Measurements from ENCODE around the gene NRN1L. TPM values are rescaled to one million over a fixed set of nuclear protein-coding genes. Genes with fewer than 3 reads are reported as not detected.

NRN1L gene
- total RNA-seq, 1 experiment from 2014 or later, result 1.4 TPM

GRCh38 chr16:67865318-67865717 is 19.4 kb upstream of the NRN1L start:
- ChIA-PET CTCF (interaction anchor here (0.7 to 2.1 kb wide), 4 partner anchors 49 to 344 kb away, joined by 3 to 18 read pairs (median 10); no protein-coding TSS in a partner anchor), POLR2A (interaction anchor here (0.7 kb wide), 2 partner anchors 19 to 45 kb away, joined by 3 read pairs; no protein-coding TSS in a partner anchor), RAD21 (ENCODE audit: low non-redundant PET in 1 of 2, low total read pairs in 2 of 2, uncharacterized antibody in 2 of 2, unreplicated experiment in 2 of 2) (interaction anchor here in 1 of 2 experiments (1.0 kb wide), 1 partner anchor 49 kb away, joined by 8 read pairs; no protein-coding TSS in a partner anchor)
- Histone ChIP-seq H3K9ac (ENCODE audit: low read length) (no peak overlapping the region), H3K27me3 (ENCODE audit: insufficient read depth, low read length) (no peaks in the 10 kb centered on the region), H3K27ac (ENCODE audit: low read depth, low read length) (peak overlapping the region; percentile 0; the same call in 1 of the 2 replicates), H3K9me3 (ENCODE audit: control insufficient read depth in 1 of 2, insufficient read depth in 1 of 2, low read depth in 1 of 2, low read length in 2 of 2) (no peaks in the 10 kb centered on the region), H3K9me2 (ENCODE audit: insufficient read depth) (no peaks in the 10 kb centered on the region), H3K79me2 (ENCODE audit: insufficient read depth, low read length) (peaks cover 60% of the 10 kb centered on the region), H3K4me3 (replicated peaks in 1 of 2; ENCODE audit: low read depth in 1 of 2, low read length in 2 of 2) (no peak overlapping the region), H3K4me2 (ENCODE audit: low read length) (no peak overlapping the region), H4K20me1 (ENCODE audit: insufficient read depth) (peaks cover 4% of the 10 kb centered on the region; the same call in 1 of the 2 replicates), H2AFZ (ENCODE audit: low read depth, low read length, poor library complexity, severe bottlenecking) (no peak overlapping the region), H3K4me1 (ENCODE audit: control insufficient read depth in 1 of 2, insufficient read depth in 2 of 2, low read length in 2 of 2) (peaks cover 8 to 42% of the 10 kb centered on the region in 2 experiments; a peak in 3 of 4 replicates), H3K36me3 (ENCODE audit: control insufficient read depth in 1 of 2, insufficient read depth in 2 of 2, low read length in 2 of 2) (peaks cover 28 to 40% of the 10 kb centered on the region in 2 experiments; a peak in 3 of 4 replicates)
- ATAC-seq (peak; percentile 90), DNase-seq (ENCODE audit: low read depth, low spot score) (no peak)
- intact Hi-C loops (cut with micrococcal nuclease), result loop anchor here (1.0 to 2.0 kb wide), 2 partner anchors 49 to 193 kb away; no protein-coding TSS in a partner anchor
- BruUV-seq (replicated peaks), result no TSS peak
- peak; percentile 88 for TF ChIP-seq MAX (IDR thresholded peaks at IDR 0.05)
- 0 out of 2 replicates have a peak, but pooled peaks have one; percentile 29 for TF ChIP-seq CBX3 (IDR thresholded peaks at IDR 0.05; ENCODE audit: low read depth)
- no peak for TF ChIP-seq EZH2phosphoT487 (IDR thresholded peaks at IDR 0.05; ENCODE audit: borderline replicate concordance)
- no peak for TF ChIP-seq ELF1 (IDR thresholded peaks at IDR 0.05; ENCODE audit: borderline replicate concordance, low read depth)
- TF ChIP-seq CEBPB (IDR thresholded peaks at IDR 0.05; ENCODE audit: low read depth), result no peak
- TF ChIP-seq POLR2A (IDR thresholded peaks at IDR 0.05; ENCODE audit: borderline replicate concordance, extremely low read depth, insufficient read depth, insufficient read length), result no peak
- no peak for TF ChIP-seq SRF (IDR thresholded peaks at IDR 0.05; ENCODE audit: low read depth)
- no peak for TF ChIP-seq YY1 (IDR thresholded peaks at IDR 0.05; ENCODE audit: extremely low read depth, insufficient replicate concordance, low read depth, low read length)
- no peak for TF ChIP-seq ZBTB33 (IDR thresholded peaks at IDR 0.05; ENCODE audit: extremely low read depth, insufficient replicate concordance, low read length)
- no peak for TF ChIP-seq POLR2AphosphoS5 (IDR thresholded peaks at IDR 0.05; ENCODE audit: low read depth, low read length)
- no peak for TF ChIP-seq EZH2 (IDR thresholded peaks at IDR 0.05)
- TF ChIP-seq REST (IDR thresholded peaks at IDR 0.05; ENCODE audit: low read depth), result no peak
- TF ChIP-seq ZNF274 (IDR thresholded peaks at IDR 0.05; ENCODE audit: low read depth, low read length), result no peak
- peak; percentile 72 for TF ChIP-seq RAD21 (IDR thresholded peaks at IDR 0.05; ENCODE audit: low read depth)
- peak; percentile 55 to 84 (median 59); a peak in 5 of 6 replicates for TF ChIP-seq CTCF (IDR thresholded peaks at IDR 0.05 in 2 of 3, conservative IDR thresholded peaks at IDR 0.05 in 1 of 3; ENCODE audit: borderline replicate concordance in 1 of 3, insufficient read depth in 1 of 3, low read depth in 2 of 3, low read length in 2 of 3)
- TF ChIP-seq SIN3A (IDR thresholded peaks at IDR 0.05; ENCODE audit: low read depth), result no peak
- no peak for TF ChIP-seq ZFX (IDR thresholded peaks at IDR 0.05)
- TF ChIP-seq JUND (IDR thresholded peaks at IDR 0.05), result no peak
- no peak for TF ChIP-seq ATF3 (IDR thresholded peaks at IDR 0.05)
- TF ChIP-seq SP1 (IDR thresholded peaks at IDR 0.05; ENCODE audit: low read depth), result no peak

All from HCT116 (cell line).